Suprapubic skin (tissue), 3 donors: ENCODE data around the gene SUPT20H.
A peak's percentile ranks its signal among the peaks of the same experiment; 100 is the strongest.

Experiments used
- POLR2AphosphoS5 ChIP-seq, 3 donors: sonication (generic); formaldehyde crosslinking; IDR thresholded peaks; one replicate each; pipeline ENCODE4 v1.6.1; 2017; ENCODE audit warnings: antibody characterized with exemption in 3 of 3
- TF ChIP-seq, protein P1 (sequence below), 2 donors: fragments of 200-600 bp in 1 of 2; fragments of 450-650 bp in 1 of 2; sonication (generic) in 1 of 2; IDR thresholded peaks; one replicate each; pipeline ENCODE4 v1.5.1; 2016 to 2019; ENCODE audit warnings: antibody characterized with exemption in 2 of 2, mild to moderate bottlenecking in 1 of 2, moderate library complexity in 1 of 2

DNA sequence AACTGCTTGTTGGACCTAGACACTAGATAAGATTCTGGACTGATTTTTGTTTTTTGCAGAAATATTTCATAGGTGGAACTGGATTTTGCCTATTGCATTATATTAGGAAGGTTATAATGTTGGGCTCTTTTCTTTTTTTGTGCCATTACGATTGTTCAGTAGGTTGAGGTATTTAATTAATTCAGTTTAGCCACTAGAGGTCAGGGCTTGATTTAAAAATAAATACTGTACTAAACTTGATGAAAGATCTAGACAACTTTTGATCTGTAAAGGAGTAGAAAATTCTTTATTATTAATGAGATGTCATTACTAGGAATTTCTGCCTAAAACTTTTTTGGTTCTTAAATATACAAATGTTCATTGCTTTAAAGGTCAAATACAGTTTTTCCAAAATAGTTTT lies 15.2 kb upstream of the SUPT20H start:
- no peak for TF ChIP-seq POLR2AphosphoS5 (IDR thresholded peaks at IDR 0.05)
- TF ChIP-seq, protein P1, sequence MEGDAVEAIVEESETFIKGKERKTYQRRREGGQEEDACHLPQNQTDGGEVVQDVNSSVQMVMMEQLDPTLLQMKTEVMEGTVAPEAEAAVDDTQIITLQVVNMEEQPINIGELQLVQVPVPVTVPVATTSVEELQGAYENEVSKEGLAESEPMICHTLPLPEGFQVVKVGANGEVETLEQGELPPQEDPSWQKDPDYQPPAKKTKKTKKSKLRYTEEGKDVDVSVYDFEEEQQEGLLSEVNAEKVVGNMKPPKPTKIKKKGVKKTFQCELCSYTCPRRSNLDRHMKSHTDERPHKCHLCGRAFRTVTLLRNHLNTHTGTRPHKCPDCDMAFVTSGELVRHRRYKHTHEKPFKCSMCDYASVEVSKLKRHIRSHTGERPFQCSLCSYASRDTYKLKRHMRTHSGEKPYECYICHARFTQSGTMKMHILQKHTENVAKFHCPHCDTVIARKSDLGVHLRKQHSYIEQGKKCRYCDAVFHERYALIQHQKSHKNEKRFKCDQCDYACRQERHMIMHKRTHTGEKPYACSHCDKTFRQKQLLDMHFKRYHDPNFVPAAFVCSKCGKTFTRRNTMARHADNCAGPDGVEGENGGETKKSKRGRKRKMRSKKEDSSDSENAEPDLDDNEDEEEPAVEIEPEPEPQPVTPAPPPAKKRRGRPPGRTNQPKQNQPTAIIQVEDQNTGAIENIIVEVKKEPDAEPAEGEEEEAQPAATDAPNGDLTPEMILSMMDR (IDR thresholded peaks at IDR 0.05): peak in 1 of 2 donors; percentile 18
